ENCODE results near the gene LRRK1.

DNA sequence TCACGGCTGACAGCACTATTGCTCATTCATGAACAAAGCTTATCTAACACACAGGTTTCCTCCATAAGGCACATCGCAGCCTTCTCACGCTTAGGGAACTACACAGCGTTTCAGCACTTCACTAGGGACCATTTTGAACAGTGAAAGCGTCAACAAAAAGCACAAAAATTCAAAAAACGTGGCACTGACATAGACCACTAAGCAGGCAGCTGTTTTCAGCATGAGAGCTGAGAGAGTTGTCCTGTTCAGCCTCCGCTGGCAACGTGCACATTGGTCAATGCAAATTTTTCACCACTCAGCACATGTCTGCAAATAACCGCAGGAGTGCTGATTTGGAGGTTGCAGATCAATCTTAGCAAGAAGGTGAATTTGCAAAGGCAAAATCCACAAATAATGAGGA lies 109.2 kb downstream of the LRRK1 start:
- no peak for TF ChIP-seq EZH2 (IDR thresholded peaks at IDR 0.05; ENCODE audit: borderline replicate concordance, low read length)
- TF ChIP-seq, protein P1, sequence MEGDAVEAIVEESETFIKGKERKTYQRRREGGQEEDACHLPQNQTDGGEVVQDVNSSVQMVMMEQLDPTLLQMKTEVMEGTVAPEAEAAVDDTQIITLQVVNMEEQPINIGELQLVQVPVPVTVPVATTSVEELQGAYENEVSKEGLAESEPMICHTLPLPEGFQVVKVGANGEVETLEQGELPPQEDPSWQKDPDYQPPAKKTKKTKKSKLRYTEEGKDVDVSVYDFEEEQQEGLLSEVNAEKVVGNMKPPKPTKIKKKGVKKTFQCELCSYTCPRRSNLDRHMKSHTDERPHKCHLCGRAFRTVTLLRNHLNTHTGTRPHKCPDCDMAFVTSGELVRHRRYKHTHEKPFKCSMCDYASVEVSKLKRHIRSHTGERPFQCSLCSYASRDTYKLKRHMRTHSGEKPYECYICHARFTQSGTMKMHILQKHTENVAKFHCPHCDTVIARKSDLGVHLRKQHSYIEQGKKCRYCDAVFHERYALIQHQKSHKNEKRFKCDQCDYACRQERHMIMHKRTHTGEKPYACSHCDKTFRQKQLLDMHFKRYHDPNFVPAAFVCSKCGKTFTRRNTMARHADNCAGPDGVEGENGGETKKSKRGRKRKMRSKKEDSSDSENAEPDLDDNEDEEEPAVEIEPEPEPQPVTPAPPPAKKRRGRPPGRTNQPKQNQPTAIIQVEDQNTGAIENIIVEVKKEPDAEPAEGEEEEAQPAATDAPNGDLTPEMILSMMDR (conservative IDR thresholded peaks at IDR 0.05 in 1 of 2, IDR thresholded peaks at IDR 0.05 in 1 of 2; ENCODE audit: extremely low read depth in 1 of 2, insufficient read depth in 1 of 2, low read depth in 1 of 2, low read length in 2 of 2), result no peak

All from mammary epithelial cell (primary cell).